Measurements from ENCODE around the gene MTHFR.

- TF ChIP-seq POLR2A (IDR thresholded peaks at IDR 0.05) (no peak), CTCF (IDR thresholded peaks at IDR 0.05) (no peak), POLR2AphosphoS5 (IDR thresholded peaks at IDR 0.05) (no peak), EP300 (IDR thresholded peaks at IDR 0.05) (no peak)
Measured at GRCh38 chr1:11851180-11851579, 45.4 kb upstream of the MTHFR start.

All from suprapubic skin (tissue), 4 donors.